ENCODE measurements around the gene AATK.

The AATK gene

DNA sequence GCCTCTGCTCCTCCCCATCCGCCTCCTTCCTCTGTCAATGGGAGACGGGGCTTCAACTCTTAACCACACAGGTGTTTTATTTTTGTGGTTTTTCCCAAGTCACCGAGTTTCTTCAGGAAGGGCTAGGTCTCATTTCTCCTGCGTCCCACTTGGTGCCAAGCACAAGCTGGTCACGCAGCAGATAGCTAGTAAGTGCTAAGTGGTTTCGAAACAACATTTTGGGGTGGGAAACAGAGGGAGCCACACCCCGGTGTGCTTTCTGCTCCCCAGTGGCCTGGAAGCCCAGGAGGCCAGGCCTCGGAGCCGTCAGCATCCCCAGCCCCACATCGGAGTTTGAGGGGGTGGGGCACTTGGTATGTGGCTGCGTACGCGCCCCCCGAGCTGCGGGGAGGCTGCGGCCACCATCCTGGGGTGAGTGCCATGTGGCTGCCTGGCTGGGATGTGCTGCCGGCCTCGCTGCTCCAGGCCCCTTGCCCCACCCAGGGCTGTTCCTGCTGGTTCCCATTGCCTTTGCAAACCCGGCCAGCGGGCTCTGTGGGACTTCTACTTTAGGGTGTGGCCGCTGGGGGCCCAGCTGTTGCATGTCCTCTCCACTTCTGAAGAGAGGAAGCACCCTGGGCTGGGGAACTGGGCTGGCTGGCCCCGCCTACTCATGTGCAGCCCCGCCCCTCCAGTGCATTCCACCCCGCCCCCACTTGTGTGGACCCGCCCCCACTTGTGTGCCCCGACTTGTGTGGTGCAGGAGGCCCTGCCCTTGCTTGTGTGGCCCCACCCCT is 75.5 kb downstream of the AATK start:
- H3K27me3 ChIP-seq = no peaks in the 10 kb centered on the region
- DNase-seq = peak; percentile 44
- peaks cover 16% of the 10 kb centered on the region for H3K36me3 ChIP-seq
- no peaks in the 10 kb centered on the region for H3K9me3 ChIP-seq
- no peak overlapping the region for H3K4me3 ChIP-seq (ENCODE audit: low read depth, low read length)
- TF ChIP-seq, protein P1, sequence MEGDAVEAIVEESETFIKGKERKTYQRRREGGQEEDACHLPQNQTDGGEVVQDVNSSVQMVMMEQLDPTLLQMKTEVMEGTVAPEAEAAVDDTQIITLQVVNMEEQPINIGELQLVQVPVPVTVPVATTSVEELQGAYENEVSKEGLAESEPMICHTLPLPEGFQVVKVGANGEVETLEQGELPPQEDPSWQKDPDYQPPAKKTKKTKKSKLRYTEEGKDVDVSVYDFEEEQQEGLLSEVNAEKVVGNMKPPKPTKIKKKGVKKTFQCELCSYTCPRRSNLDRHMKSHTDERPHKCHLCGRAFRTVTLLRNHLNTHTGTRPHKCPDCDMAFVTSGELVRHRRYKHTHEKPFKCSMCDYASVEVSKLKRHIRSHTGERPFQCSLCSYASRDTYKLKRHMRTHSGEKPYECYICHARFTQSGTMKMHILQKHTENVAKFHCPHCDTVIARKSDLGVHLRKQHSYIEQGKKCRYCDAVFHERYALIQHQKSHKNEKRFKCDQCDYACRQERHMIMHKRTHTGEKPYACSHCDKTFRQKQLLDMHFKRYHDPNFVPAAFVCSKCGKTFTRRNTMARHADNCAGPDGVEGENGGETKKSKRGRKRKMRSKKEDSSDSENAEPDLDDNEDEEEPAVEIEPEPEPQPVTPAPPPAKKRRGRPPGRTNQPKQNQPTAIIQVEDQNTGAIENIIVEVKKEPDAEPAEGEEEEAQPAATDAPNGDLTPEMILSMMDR (IDR thresholded peaks at IDR 0.05; ENCODE audit: low read depth, low read length) = no peak
- H3K4me1 ChIP-seq = peaks cover 36% of the 10 kb centered on the region

DNA sequence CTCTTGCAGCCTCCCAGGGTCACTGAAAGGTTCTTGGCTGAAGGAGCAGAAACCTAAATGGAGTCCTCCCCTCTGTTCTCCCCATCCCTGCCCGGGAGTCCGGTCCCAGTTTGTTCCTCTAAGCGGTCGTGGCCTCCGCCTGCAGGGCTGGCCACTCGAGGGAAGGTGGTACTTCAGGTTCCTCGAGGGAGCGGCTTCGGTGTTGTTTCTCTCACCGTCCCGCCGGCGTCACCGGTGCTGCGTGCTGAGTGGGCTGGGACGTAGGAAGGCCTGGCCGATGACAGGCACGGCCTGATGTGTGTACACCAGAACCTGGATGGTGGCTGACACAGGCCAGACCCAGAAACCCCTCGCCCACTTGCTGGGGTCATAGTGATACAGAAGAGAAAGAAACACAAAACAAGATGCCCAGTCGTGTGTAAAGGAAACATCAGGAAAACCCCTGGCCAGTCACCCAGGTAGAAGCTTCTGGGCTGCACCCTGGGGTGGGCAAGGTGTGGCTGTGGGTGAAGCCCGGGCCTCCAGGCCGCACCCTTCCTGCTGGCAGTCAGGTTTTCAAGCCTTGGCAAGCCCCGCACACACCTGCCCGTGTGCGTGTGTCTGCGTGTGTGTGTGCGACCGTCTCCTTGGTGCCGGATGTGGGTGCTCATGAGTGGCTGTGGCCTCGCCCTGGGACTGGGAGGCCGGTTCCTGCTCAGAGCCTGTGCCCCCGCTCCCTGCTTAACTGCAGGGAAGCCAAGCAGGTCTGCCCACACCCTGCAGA is 79.1 kb downstream of the AATK start:
- TF ChIP-seq, protein P1 (IDR thresholded peaks at IDR 0.05; ENCODE audit: low read depth, low read length) = no peak
- H3K27me3 ChIP-seq = no peaks in the 10 kb centered on the region
- H3K4me1 ChIP-seq = peaks cover 14% of the 10 kb centered on the region
- no peaks in the 10 kb centered on the region for H3K9me3 ChIP-seq
- H3K4me3 ChIP-seq (ENCODE audit: low read depth, low read length) = no peak overlapping the region
- peaks cover 16% of the 10 kb centered on the region for H3K36me3 ChIP-seq
- no peak for DNase-seq

DNA sequence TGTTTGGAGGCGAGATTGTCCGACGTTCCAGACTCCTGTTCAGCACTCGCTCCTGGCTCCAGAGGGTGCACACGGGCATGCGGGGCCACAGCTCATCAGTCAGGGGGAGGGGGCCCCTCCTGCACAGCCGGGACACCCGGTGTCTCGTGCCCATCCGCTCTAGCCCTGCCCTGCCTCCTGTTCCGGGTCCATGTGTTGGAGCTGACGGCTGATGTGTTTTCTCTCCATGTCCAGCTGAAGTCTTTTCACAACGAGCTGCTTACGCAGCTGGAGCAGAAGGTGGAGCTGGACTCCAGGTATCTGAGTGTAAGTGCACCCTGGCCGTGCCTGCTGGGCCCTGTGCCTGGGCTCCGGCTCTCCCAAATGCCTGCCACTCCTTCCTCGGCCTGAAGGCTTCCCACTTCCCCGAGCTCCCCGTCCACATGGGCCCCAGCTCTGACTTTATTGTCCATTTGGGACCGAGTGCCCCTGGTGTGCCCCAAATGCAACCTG is 80.6 kb downstream of the AATK start:
- no peaks in the 10 kb centered on the region for H3K9me3 ChIP-seq
- H3K36me3 ChIP-seq = peaks cover 16% of the 10 kb centered on the region
- TF ChIP-seq, protein P1 (IDR thresholded peaks at IDR 0.05; ENCODE audit: low read depth, low read length) = no peak
- no peak overlapping the region for H3K4me3 ChIP-seq (ENCODE audit: low read depth, low read length)
- no peak for DNase-seq
- no peaks in the 10 kb centered on the region for H3K27me3 ChIP-seq
- H3K4me1 ChIP-seq = peaks cover 12% of the 10 kb centered on the region

DNA sequence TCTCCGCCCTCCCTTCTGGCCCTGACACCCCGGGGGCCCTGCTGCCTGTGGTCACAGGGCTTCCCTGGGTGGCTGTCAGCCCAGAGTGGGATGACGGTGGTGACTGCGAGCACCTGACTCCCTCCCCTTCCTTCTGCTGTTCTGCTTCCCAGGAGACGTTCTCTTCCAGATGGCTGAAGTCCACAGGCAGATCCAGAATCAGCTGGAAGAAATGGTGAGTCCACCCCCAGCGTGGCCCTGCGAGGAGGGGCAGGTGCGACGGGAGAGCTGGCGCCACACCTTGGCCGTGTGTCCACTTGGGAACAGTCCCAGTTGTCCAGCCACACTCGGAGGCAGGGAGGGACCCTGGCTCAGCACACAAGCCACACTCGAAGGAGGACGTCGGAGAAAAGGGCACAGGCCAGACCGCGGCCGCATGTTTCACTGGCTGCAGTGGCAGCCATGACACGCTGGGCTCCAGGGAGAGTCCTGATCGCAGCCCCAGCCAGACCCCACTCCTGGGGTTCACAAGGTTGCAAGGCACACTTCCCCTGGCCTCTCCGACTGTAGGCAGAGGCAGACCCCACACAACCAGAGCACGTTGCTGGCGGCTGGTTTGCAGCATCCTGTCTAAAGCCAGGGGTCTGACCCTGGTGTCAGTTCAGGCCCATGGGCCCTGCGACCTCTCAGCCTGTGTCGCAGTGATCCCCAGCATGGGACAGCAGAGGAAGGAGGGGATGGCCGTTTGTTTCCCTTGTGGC is 81.2 kb downstream of the AATK start:
- DNase-seq = no peak
- Histone ChIP-seq H3K36me3 (peaks cover 16% of the 10 kb centered on the region), H3K4me3 (ENCODE audit: low read depth, low read length) (no peak overlapping the region), H3K4me1 (peaks cover 12% of the 10 kb centered on the region), H3K27me3 (no peaks in the 10 kb centered on the region), H3K9me3 (no peaks in the 10 kb centered on the region)
- TF ChIP-seq, protein P1 (IDR thresholded peaks at IDR 0.05; ENCODE audit: low read depth, low read length) = no peak

DNA sequence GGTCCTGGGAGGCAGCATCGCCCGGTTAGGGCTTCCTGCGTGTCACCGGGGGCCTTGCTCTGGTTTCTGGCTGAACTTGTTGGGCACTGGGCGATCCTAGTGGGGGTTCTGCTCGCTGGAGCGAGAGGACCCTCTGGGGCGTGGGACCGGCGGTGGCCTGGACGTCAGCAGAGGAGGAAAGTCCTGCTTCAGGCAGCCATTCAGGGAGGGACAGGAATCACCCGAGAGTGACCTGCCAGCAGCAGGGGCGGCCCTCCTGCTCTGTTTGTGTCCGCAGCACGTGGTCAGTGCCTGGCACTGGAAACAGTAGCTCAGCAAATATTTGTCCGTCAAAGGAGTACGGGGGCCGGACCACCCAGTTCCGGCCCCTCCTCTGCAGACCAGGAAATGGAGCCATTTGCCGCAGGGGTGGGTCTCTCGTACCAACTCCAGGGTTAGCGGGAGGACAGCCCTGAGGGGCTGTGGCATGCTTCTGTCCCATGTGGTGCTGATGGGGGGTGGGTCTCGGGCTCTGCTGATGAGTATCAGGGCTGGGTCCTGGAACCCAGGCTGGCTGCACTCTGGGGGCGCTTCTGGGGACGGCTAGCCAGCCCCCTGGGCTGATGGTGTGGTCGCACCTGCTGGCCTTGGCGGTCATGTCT is 82.8 kb downstream of the AATK start:
- H3K9me3 ChIP-seq = no peaks in the 10 kb centered on the region
- H3K4me3 ChIP-seq (ENCODE audit: low read depth, low read length) = no peak overlapping the region
- H3K36me3 ChIP-seq = peaks cover 15% of the 10 kb centered on the region
- no peaks in the 10 kb centered on the region for H3K27me3 ChIP-seq
- TF ChIP-seq, protein P1 (IDR thresholded peaks at IDR 0.05; ENCODE audit: low read depth, low read length) = no peak
- peaks cover 12% of the 10 kb centered on the region for H3K4me1 ChIP-seq
- DNase-seq = peak; percentile 49

Data from BE2C (cell line).